SK-N-SH (cell line): ENCODE results near the gene C5orf58. TPM values are rescaled to one million over a fixed set of nuclear protein-coding genes. Genes with fewer than 3 reads are reported as not detected.

ENCODE experiments used
- CTCF ChIA-PET: fragments of 300-600, 350-600 bp; formaldehyde crosslinking; extraction: SDS; loops from one replicate; lab custom pipeline; 2021; lab: Yijun Ruan, JAX
- POLR2A ChIA-PET: fragments of 350-600 bp; sonication (Branson Sonifier 250); formaldehyde crosslinking; extraction: SDS; loops from one replicate; lab custom pipeline; 2020; ENCODE audit warnings: antibody characterized with exemption, inconsistent platforms; lab: Yijun Ruan, JAX
- DNase-seq: peaks from one replicate; pipeline ENCODE4 v3.0.0; 2012
- H2AFZ ChIP-seq: fragments of 200-600 bp; sonication (generic); 2 replicates; pipeline ENCODE4 v1.8.1; 2016; ENCODE audit warnings: antibody characterized with exemption, mild to moderate bottlenecking, low read depth
- H3F3A ChIP-seq: fragments of 200-600 bp; sonication (generic); replicated peaks from 2 replicates; pipeline ENCODE3; 2016; ENCODE audit warnings: antibody characterized with exemption, mild to moderate bottlenecking; ENCODE audit not compliant: insufficient read depth
- H3K27ac ChIP-seq, 2 experiments: fragments of 200-500 bp in 1 of 2; fragments of 200-600 bp in 1 of 2; sonication (Bioruptor generic) in 1 of 2; sonication (generic), shearing (Covaris generic) in 1 of 2; 2 replicates each; pipeline versions ENCODE4 v1.5.1 to v1.6.1; 2014 to 2016; ENCODE audit warnings: low read depth in 2 of 2, inconsistent platforms in 1 of 2, low read length in 1 of 2, mild to moderate bottlenecking in 1 of 2, mixed read lengths in 1 of 2
- H3K27me3 ChIP-seq: fragments of 200-600 bp; sonication (generic), shearing (Covaris generic); 2 replicates; pipeline ENCODE4 v1.6.1; 2016; ENCODE audit warnings: mixed run types; ENCODE audit not compliant: insufficient read depth
- H3K36me3 ChIP-seq, 2 experiments: fragments of 200-500 bp in 1 of 2; fragments of 200-600 bp in 1 of 2; sonication (Bioruptor generic) in 1 of 2; sonication (generic) in 1 of 2; replicated peaks in 1 of 2; 2 replicates each; pipeline versions ENCODE3 to v1.5.1; 2014 to 2016; ENCODE audit warnings: low read length in 1 of 2, mild to moderate bottlenecking in 1 of 2; ENCODE audit not compliant: insufficient read depth in 2 of 2, control insufficient read depth in 1 of 2
- H3K4me1 ChIP-seq, 2 experiments: fragments of 200-500 bp in 1 of 2; fragments of 200-600 bp in 1 of 2; sonication (Bioruptor generic) in 1 of 2; sonication (generic), shearing (Covaris generic) in 1 of 2; 2 replicates each; pipeline versions ENCODE4 v1.5.1 to v1.6.1; 2014 to 2016; ENCODE audit warnings: low read depth in 1 of 2, low read length in 1 of 2, mixed run types in 1 of 2; ENCODE audit not compliant: insufficient read depth in 2 of 2, control insufficient read depth in 1 of 2
- H3K4me2 ChIP-seq: fragments of 200-600 bp; sonication (generic), shearing (Covaris generic); 2 replicates; pipeline ENCODE4 v1.6.1; 2017; ENCODE audit warnings: mixed run types
- H3K4me3 ChIP-seq, 2 experiments: fragments of 200-500 bp in 1 of 2; fragments of 200-600 bp in 1 of 2; sonication (Bioruptor generic) in 1 of 2; sonication (generic), shearing (Covaris generic) in 1 of 2; 2 replicates each; pipeline versions ENCODE4 v1.5.1 to v1.8.1; 2014 to 2016; ENCODE audit warnings: low read depth in 2 of 2, inconsistent platforms in 1 of 2, low read length in 1 of 2, mild to moderate bottlenecking in 1 of 2, mixed read lengths in 1 of 2, moderate library complexity in 1 of 2
- H3K79me2 ChIP-seq: fragments of 200-600 bp; sonication (generic); 2 replicates; pipeline ENCODE4 v1.8.1; 2017; ENCODE audit warnings: mild to moderate bottlenecking; ENCODE audit not compliant: insufficient read depth
- H3K9ac ChIP-seq: fragments of 200-600 bp; sonication (generic); 2 replicates; pipeline ENCODE4 v1.6.1; 2017; ENCODE audit warnings: mixed run types
- H3K9me2 ChIP-seq: fragments of 200-600 bp; sonication (generic); 2 replicates; pipeline ENCODE4 v1.6.1; 2017; ENCODE audit warnings: mixed run types
- H3K9me3 ChIP-seq: fragments of 200-600 bp; sonication (generic); 2 replicates; pipeline ENCODE4 v1.6.1; 2017; ENCODE audit warnings: mixed run types, mild to moderate bottlenecking, moderate library complexity
- H4K20me1 ChIP-seq: fragments of 200-600 bp; sonication (generic); 2 replicates; pipeline ENCODE4 v1.6.1; 2017; ENCODE audit warnings: mild to moderate bottlenecking, mixed run types; ENCODE audit not compliant: insufficient read depth
- CHD2 ChIP-seq: fragments of 150-350 bp; IDR thresholded peaks from 2 replicates; pipeline ENCODE4 v1.6.1; 2018; ENCODE audit warnings: low read length; ENCODE audit not compliant: partially characterized antibody
- CTCF ChIP-seq: fragments of 200-600 bp; sonication (generic); IDR thresholded peaks from 2 replicates; pipeline ENCODE4 v1.6.1; 2017; ENCODE audit warnings: antibody characterized with exemption, mild to moderate bottlenecking, moderate library complexity
- ELF1 ChIP-seq: IDR thresholded peaks from 2 replicates; pipeline ENCODE4 v1.4.0; 2012
- FOSL2 ChIP-seq: IDR thresholded peaks from 2 replicates; pipeline ENCODE4 v1.4.0; 2012; ENCODE audit warnings: low read depth, mild to moderate bottlenecking, moderate library complexity, borderline replicate concordance
- FOXM1 ChIP-seq: IDR thresholded peaks from 2 replicates; pipeline ENCODE4 v1.4.0; 2012; ENCODE audit warnings: low read depth, mild to moderate bottlenecking
- GABPA ChIP-seq: IDR thresholded peaks from 2 replicates; pipeline ENCODE4 v1.4.0; 2012; ENCODE audit warnings: low read depth, mild to moderate bottlenecking
- JUND ChIP-seq: IDR thresholded peaks from 2 replicates; pipeline ENCODE4 v1.4.0; 2012
- MEF2A ChIP-seq: IDR thresholded peaks from 2 replicates; pipeline ENCODE4 v1.4.0; 2012; ENCODE audit warnings: low read depth, borderline replicate concordance
- NFIC ChIP-seq: IDR thresholded peaks from 2 replicates; pipeline ENCODE4 v1.4.0; 2012; ENCODE audit warnings: borderline replicate concordance
- RFX5 ChIP-seq: IDR thresholded peaks from 2 replicates; pipeline ENCODE4 v1.6.1; 2012; ENCODE audit warnings: mild to moderate bottlenecking, improper control_type of control experiment, low read length
- RXRA ChIP-seq: IDR thresholded peaks from 2 replicates; pipeline ENCODE4 v1.4.0; 2012; ENCODE audit warnings: low read depth, mild to moderate bottlenecking, borderline replicate concordance
- SIN3A ChIP-seq: IDR thresholded peaks from 2 replicates; pipeline ENCODE4 v1.6.1; 2012; ENCODE audit warnings: low read depth, mild to moderate bottlenecking, low read length, moderate library complexity, borderline replicate concordance
- SMC3 ChIP-seq: IDR thresholded peaks from 2 replicates; pipeline ENCODE4 v1.6.1; 2012; ENCODE audit warnings: low read depth, low read length, improper control_type of control experiment
- USF1 ChIP-seq: IDR thresholded peaks from 2 replicates; pipeline ENCODE4 v1.4.0; 2012; ENCODE audit warnings: low read depth, borderline replicate concordance
- WGBS: methylation state at CpG from one replicate; pipeline ENCODE4 v1.1.6; 2017; ENCODE audit warnings: low lambda C conversion rate; 5-methylcytosine and 5-hydroxymethylcytosine counted together
- polyA plus RNA-seq, 3 experiments: library from polyadenylated mRNA; depleted of rRNA; stranded (reverse); fragments of >200 nt; gene quantifications; 2 replicates each; pipeline ENCODE4 v1.2.3, GENCODE V29; 2012
- TF ChIP-seq, protein P1 (sequence below): IDR thresholded peaks from 2 replicates; pipeline ENCODE4 v1.6.1; 2012; ENCODE audit warnings: mild to moderate bottlenecking, low read depth, low read length, moderate library complexity
- TF ChIP-seq, protein P2 (sequence below): fragments of 150-350 bp; IDR thresholded peaks from 2 replicates; pipeline ENCODE4 v1.6.1; 2017; ENCODE audit warnings: antibody characterized with exemption, low read length, low read depth, borderline replicate concordance

The C5orf58 gene
- polyA plus RNA-seq, 1 of the 3 experiments (the other 2 are of a cell fraction) = not detected

DNA sequence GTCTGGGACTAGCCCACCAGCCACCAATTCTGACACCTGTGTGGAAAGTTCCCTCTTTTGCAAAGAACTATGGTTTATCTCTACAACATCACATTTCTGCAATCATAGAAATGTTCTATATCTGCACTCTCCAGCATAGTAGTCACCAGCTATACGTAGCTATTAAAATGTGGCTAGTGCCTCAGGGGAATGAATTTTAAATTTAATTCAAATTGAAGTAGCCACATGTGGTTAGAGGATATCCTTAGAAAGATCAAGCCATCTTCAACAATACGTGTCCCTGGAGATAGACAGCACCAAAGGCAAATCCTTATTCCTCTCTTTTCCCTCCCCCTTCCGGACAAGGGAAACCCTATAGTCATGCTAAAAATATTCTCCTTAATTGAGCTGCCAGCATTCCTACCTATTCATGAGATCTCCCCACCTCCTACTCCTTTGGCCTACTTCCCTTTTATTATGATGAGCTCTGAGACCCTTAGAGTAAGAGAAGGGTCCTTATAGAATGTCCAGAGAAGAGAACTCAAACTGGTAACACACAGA, 53.7 kb downstream of the C5orf58 start:
- Histone ChIP-seq H2AFZ (no peak overlapping the region), H3K4me3 (no peak overlapping the region), H3K9ac (no peak overlapping the region), H3K4me1 (no peaks in the 10 kb centered on the region), H3F3A (no peaks in the 10 kb centered on the region), H3K9me3 (0 out of 2 replicates have a peak, but pooled peaks cover 4% of the 10 kb centered on the region), H3K36me3 (no peaks in the 10 kb centered on the region), H3K4me2 (no peak overlapping the region), H4K20me1 (no peaks in the 10 kb centered on the region)
- CTCF ChIA-PET = no interaction called here
- DNase-seq = no peak
- 36% methylated on average over 3 of the region's 3 CpGs for WGBS
- TF ChIP-seq NFIC (no peak), GABPA (no peak), FOXM1 (no peak), USF1 (no peak), SIN3A (no peak), FOSL2 (no peak), RXRA (no peak), RFX5 (no peak), CTCF (no peak), JUND (no peak), SMC3 (no peak), MEF2A (no peak), ELF1 (no peak), CHD2 (no peak)
- TF ChIP-seq, protein P1, sequence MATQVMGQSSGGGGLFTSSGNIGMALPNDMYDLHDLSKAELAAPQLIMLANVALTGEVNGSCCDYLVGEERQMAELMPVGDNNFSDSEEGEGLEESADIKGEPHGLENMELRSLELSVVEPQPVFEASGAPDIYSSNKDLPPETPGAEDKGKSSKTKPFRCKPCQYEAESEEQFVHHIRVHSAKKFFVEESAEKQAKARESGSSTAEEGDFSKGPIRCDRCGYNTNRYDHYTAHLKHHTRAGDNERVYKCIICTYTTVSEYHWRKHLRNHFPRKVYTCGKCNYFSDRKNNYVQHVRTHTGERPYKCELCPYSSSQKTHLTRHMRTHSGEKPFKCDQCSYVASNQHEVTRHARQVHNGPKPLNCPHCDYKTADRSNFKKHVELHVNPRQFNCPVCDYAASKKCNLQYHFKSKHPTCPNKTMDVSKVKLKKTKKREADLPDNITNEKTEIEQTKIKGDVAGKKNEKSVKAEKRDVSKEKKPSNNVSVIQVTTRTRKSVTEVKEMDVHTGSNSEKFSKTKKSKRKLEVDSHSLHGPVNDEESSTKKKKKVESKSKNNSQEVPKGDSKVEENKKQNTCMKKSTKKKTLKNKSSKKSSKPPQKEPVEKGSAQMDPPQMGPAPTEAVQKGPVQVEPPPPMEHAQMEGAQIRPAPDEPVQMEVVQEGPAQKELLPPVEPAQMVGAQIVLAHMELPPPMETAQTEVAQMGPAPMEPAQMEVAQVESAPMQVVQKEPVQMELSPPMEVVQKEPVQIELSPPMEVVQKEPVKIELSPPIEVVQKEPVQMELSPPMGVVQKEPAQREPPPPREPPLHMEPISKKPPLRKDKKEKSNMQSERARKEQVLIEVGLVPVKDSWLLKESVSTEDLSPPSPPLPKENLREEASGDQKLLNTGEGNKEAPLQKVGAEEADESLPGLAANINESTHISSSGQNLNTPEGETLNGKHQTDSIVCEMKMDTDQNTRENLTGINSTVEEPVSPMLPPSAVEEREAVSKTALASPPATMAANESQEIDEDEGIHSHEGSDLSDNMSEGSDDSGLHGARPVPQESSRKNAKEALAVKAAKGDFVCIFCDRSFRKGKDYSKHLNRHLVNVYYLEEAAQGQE = no peak
- TF ChIP-seq, protein P2, sequence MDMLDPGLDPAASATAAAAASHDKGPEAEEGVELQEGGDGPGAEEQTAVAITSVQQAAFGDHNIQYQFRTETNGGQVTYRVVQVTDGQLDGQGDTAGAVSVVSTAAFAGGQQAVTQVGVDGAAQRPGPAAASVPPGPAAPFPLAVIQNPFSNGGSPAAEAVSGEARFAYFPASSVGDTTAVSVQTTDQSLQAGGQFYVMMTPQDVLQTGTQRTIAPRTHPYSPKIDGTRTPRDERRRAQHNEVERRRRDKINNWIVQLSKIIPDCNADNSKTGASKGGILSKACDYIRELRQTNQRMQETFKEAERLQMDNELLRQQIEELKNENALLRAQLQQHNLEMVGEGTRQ = no peak
- TF ChIP-seq, all 33 proteins: peak for 0
- Histone ChIP-seq H3K9me2 (no peaks in the 10 kb centered on the region), H3K27me3 (no peaks in the 10 kb centered on the region), H3K27ac (no peak overlapping the region), H3K79me2 (no peaks in the 10 kb centered on the region)
- POLR2A ChIA-PET = no interaction called here
